HEK293 (cell line): ENCODE measurements around the gene FUBP3.

Experiments
- CTCF ChIA-PET: fragments of 350-600 bp; formaldehyde crosslinking; extraction: SDS; loops from one replicate; lab custom pipeline; 2021; ENCODE audit warnings: antibody characterized with exemption; lab: Yijun Ruan, JAX
- POLR2A ChIA-PET: fragments of 300-600 bp; formaldehyde crosslinking; extraction: SDS; loops from one replicate; lab custom pipeline; 2020; ENCODE audit warnings: antibody characterized with exemption, inconsistent platforms; lab: Yijun Ruan, JAX
- H3K27ac ChIP-seq: fragments of 200-500 bp; sonication (Bioruptor generic); 2 replicates; pipeline ENCODE4 v1.5.1; 2014; ENCODE audit warnings: low read depth, low read length, control low read depth, inconsistent platforms; ENCODE audit errors: extremely low read depth
- H3K36me3 ChIP-seq, 2 experiments: fragments of 200-500 bp in 1 of 2; sonication (Bioruptor generic) in 1 of 2; 1 replicate in 1 of 2; 2 replicates in 1 of 2; pipeline ENCODE4 v1.5.1; 2014 to 2017; ENCODE audit warnings: inconsistent platforms in 2 of 2, low read length in 2 of 2; ENCODE audit not compliant: control insufficient read depth in 2 of 2, insufficient read depth in 1 of 2
- H3K4me1 ChIP-seq: fragments of 200-500 bp; sonication (Bioruptor generic); 2 replicates; pipeline ENCODE4 v1.5.1; 2014; ENCODE audit warnings: mild to moderate bottlenecking, low read length, inconsistent platforms; ENCODE audit not compliant: control insufficient read depth, insufficient read depth
- H3K4me3 ChIP-seq: 2 replicates; pipeline ENCODE4 v1.5.1; 2011; ENCODE audit warnings: low read depth, mild to moderate bottlenecking, control low read depth, low read length, moderate library complexity
- H3K9me3 ChIP-seq: fragments of 200-500 bp; sonication (Bioruptor generic); 2 replicates; pipeline ENCODE4 v1.5.1; 2014; ENCODE audit warnings: low read depth, low read length, inconsistent platforms; ENCODE audit not compliant: control insufficient read depth, insufficient read depth
- GLIS2 ChIP-seq: fragments of 450-650 bp; formaldehyde crosslinking; IDR thresholded peaks from 2 replicates; pipeline ENCODE4 v1.5.1; 2016; ENCODE audit warnings: missing biosample characterization, missing genetic modification characterization
- SETDB1 ChIP-seq: IDR thresholded peaks from one replicate; pipeline ENCODE4 v1.6.1; 2017; ENCODE audit warnings: mild to moderate bottlenecking, low read length, moderate library complexity, mixed read lengths; ENCODE audit not compliant: insufficient read length
- SP2 ChIP-seq: fragments of 450-650 bp; formaldehyde crosslinking; IDR thresholded peaks from 2 replicates; pipeline ENCODE4 v1.5.1; 2016; ENCODE audit warnings: missing biosample characterization, missing genetic modification characterization
- ZBTB17 ChIP-seq: fragments of 450-650 bp; formaldehyde crosslinking; IDR thresholded peaks from 2 replicates; pipeline ENCODE4 v1.5.1; 2016; ENCODE audit warnings: missing biosample characterization, missing genetic modification characterization
- ZBTB20 ChIP-seq: fragments of 450-650 bp; formaldehyde crosslinking; IDR thresholded peaks from 2 replicates; pipeline ENCODE4 v1.5.1; 2016; ENCODE audit warnings: missing biosample characterization, missing genetic modification characterization
- ZEB2 ChIP-seq: fragments of 450-650 bp; formaldehyde crosslinking; IDR thresholded peaks from 2 replicates; pipeline ENCODE4 v1.5.1; 2016; ENCODE audit warnings: missing biosample characterization, missing genetic modification characterization
- ZIC2 ChIP-seq: fragments of 450-650 bp; formaldehyde crosslinking; IDR thresholded peaks from 2 replicates; pipeline ENCODE4 v1.5.1; 2016; ENCODE audit warnings: missing biosample characterization, missing genetic modification characterization
- ZNF311 ChIP-seq: fragments of 450-650 bp; formaldehyde crosslinking; IDR thresholded peaks from 2 replicates; pipeline ENCODE4 v1.5.1; 2017; ENCODE audit warnings: missing biosample characterization, missing genetic modification characterization, borderline replicate concordance
- ZNF335 ChIP-seq: fragments of 450-650 bp; formaldehyde crosslinking; conservative IDR thresholded peaks from 2 replicates; pipeline ENCODE4 v1.5.1; 2016; ENCODE audit warnings: missing biosample characterization, missing genetic modification characterization
- ZNF341 ChIP-seq: fragments of 450-650 bp; formaldehyde crosslinking; IDR thresholded peaks from 2 replicates; pipeline ENCODE4; 2016; ENCODE audit warnings: low read depth, missing biosample characterization, missing genetic modification characterization
- ZNF610 ChIP-seq: fragments of 450-650 bp; formaldehyde crosslinking; IDR thresholded peaks from 2 replicates; pipeline ENCODE4 v1.5.1; 2016; ENCODE audit warnings: missing biosample characterization, missing genetic modification characterization, borderline replicate concordance
- ZNF664 ChIP-seq: fragments of 450-650 bp; formaldehyde crosslinking; IDR thresholded peaks from 2 replicates; pipeline ENCODE4 v1.5.1; 2016; ENCODE audit warnings: missing biosample characterization, missing genetic modification characterization
- ZNF777 ChIP-seq: fragments of 450-650 bp; formaldehyde crosslinking; IDR thresholded peaks from 2 replicates; pipeline ENCODE4 v1.5.1; 2017; ENCODE audit warnings: missing biosample characterization, missing genetic modification characterization, borderline replicate concordance
- TF ChIP-seq, protein P1 (sequence below): fragments of 450-650 bp; formaldehyde crosslinking; IDR thresholded peaks from 2 replicates; pipeline ENCODE4 v1.5.1; 2017; ENCODE audit warnings: missing biosample characterization, missing genetic modification characterization
- TF ChIP-seq, protein P2 (sequence below): fragments of 450-650 bp; formaldehyde crosslinking; IDR thresholded peaks from 2 replicates; pipeline ENCODE4 v1.5.1; 2016; ENCODE audit warnings: missing biosample characterization, missing genetic modification characterization
- TF ChIP-seq, protein P3 (sequence below): fragments of 450-650 bp; formaldehyde crosslinking; IDR thresholded peaks from 2 replicates; pipeline ENCODE4 v1.5.1; 2016; ENCODE audit warnings: missing biosample characterization, missing genetic modification characterization
- TF ChIP-seq, protein P4 (sequence below): fragments of 450-650 bp; formaldehyde crosslinking; IDR thresholded peaks from 2 replicates; pipeline ENCODE4 v1.5.1; 2016; ENCODE audit warnings: missing biosample characterization, missing genetic modification characterization
- TF ChIP-seq, protein P5 (sequence below): fragments of 450-650 bp; formaldehyde crosslinking; IDR thresholded peaks from 2 replicates; pipeline ENCODE4 v1.5.1; 2016; ENCODE audit warnings: missing biosample characterization, missing genetic modification characterization
- TF ChIP-seq, protein P6 (sequence below): fragments of 450-650 bp; formaldehyde crosslinking; conservative IDR thresholded peaks from 2 replicates; pipeline ENCODE4 v1.5.1; 2016; ENCODE audit warnings: low read depth, missing biosample characterization, missing genetic modification characterization
- TF ChIP-seq, protein P7 (sequence below): fragments of 450-650 bp; formaldehyde crosslinking; optimal IDR thresholded peaks from 2 replicates; pipeline ENCODE3; 2016; ENCODE audit warnings: missing biosample characterization, mild to moderate bottlenecking, missing genetic modification characterization

FUBP3 gene

DNA sequence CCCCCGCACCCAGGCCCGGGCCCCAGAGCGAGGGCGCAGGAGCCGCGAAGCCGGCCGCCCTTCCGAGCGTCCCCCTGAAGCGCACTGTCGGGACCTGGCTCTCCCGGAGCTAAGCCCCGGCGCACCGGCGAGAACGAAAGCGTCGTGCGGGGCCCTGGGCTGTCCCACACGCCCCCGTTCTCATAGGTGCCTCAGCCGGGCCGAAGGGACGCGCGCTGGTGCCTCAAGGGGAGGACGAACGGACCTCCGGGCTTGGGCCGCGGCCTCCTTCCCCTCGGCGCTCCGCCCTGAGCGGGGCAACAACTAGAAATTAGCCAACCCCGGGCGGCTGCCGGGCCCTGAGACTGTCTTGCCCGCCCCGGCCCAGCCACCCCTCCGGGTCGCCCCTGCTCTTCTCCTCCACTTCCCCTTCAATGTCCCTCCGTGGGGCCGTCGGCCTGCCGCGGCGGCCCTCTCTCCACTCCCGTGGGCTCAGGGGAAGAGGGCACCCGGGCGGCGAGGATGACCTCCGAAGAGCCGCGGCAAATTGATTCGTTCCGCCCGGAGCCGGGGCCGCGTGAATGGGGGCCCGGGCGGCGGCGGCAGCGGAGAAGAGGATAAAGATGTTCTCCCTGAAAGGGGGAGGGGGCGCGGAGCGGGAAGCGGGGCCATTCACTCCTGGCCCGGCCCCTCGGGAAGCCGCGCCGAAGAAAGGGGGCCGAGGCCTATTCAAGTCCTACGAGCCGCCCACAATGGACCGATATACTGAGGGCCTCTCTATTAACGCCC lies 81.5 kb downstream of the FUBP3 start:
- Histone ChIP-seq H3K9me3 (no peaks in the 10 kb centered on the region), H3K36me3 (no peaks in the 10 kb centered on the region), H3K4me1 (no peaks in the 10 kb centered on the region; the same call in 1 of the 2 replicates), H3K4me3 (peak overlapping the region; percentile 21), H3K27ac (no peak overlapping the region)
- ChIA-PET CTCF (interaction anchor here (0.6 kb wide), 1 partner anchor 212 kb away, joined by 4 read pairs; no protein-coding TSS in a partner anchor), POLR2A (interaction anchor here (0.6 kb wide), 1 partner anchor 219 kb away, joined by 3 read pairs; no protein-coding TSS in a partner anchor)
- no peak for TF ChIP-seq ZNF664 (tag by site-specific recombination)
- TF ChIP-seq, protein P1, sequence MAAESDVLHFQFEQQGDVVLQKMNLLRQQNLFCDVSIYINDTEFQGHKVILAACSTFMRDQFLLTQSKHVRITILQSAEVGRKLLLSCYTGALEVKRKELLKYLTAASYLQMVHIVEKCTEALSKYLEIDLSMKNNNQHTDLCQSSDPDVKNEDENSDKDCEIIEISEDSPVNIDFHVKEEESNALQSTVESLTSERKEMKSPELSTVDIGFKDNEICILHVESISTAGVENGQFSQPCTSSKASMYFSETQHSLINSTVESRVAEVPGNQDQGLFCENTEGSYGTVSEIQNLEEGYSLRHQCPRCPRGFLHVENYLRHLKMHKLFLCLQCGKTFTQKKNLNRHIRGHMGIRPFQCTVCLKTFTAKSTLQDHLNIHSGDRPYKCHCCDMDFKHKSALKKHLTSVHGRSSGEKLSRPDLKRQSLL (tag by site-specific recombination), result peak; percentile 39; the same call in 1 of the 2 replicates
- TF ChIP-seq, protein P2, sequence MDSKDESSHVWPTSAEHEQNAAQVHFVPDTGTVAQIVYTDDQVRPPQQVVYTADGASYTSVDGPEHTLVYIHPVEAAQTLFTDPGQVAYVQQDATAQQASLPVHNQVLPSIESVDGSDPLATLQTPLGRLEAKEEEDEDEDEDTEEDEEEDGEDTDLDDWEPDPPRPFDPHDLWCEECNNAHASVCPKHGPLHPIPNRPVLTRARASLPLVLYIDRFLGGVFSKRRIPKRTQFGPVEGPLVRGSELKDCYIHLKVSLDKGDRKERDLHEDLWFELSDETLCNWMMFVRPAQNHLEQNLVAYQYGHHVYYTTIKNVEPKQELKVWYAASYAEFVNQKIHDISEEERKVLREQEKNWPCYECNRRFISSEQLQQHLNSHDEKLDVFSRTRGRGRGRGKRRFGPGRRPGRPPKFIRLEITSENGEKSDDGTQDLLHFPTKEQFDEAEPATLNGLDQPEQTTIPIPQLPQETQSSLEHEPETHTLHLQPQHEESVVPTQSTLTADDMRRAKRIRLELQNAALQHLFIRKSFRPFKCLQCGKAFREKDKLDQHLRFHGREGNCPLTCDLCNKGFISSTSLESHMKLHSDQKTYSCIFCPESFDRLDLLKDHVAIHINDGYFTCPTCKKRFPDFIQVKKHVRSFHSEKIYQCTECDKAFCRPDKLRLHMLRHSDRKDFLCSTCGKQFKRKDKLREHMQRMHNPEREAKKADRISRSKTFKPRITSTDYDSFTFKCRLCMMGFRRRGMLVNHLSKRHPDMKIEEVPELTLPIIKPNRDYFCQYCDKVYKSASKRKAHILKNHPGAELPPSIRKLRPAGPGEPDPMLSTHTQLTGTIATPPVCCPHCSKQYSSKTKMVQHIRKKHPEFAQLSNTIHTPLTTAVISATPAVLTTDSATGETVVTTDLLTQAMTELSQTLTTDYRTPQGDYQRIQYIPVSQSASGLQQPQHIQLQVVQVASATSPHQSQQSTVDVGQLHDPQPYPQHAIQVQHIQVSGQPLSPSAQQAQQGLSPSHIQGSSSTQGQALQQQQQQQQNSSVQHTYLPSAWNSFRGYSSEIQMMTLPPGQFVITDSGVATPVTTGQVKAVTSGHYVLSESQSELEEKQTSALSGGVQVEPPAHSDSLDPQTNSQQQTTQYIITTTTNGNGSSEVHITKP (tag by site-specific recombination), result peak; percentile 55
- peak; percentile 80 for TF ChIP-seq ZBTB20 (tag by site-specific recombination)
- TF ChIP-seq, protein P3, sequence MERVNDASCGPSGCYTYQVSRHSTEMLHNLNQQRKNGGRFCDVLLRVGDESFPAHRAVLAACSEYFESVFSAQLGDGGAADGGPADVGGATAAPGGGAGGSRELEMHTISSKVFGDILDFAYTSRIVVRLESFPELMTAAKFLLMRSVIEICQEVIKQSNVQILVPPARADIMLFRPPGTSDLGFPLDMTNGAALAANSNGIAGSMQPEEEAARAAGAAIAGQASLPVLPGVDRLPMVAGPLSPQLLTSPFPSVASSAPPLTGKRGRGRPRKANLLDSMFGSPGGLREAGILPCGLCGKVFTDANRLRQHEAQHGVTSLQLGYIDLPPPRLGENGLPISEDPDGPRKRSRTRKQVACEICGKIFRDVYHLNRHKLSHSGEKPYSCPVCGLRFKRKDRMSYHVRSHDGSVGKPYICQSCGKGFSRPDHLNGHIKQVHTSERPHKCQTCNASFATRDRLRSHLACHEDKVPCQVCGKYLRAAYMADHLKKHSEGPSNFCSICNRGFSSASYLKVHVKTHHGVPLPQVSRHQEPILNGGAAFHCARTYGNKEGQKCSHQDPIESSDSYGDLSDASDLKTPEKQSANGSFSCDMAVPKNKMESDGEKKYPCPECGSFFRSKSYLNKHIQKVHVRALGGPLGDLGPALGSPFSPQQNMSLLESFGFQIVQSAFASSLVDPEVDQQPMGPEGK (tag by site-specific recombination), result peak; percentile 45; the same call in 1 of the 2 replicates
- peak; percentile 48 for TF ChIP-seq GLIS2 (tag by site-specific recombination)
- TF ChIP-seq, protein P4, sequence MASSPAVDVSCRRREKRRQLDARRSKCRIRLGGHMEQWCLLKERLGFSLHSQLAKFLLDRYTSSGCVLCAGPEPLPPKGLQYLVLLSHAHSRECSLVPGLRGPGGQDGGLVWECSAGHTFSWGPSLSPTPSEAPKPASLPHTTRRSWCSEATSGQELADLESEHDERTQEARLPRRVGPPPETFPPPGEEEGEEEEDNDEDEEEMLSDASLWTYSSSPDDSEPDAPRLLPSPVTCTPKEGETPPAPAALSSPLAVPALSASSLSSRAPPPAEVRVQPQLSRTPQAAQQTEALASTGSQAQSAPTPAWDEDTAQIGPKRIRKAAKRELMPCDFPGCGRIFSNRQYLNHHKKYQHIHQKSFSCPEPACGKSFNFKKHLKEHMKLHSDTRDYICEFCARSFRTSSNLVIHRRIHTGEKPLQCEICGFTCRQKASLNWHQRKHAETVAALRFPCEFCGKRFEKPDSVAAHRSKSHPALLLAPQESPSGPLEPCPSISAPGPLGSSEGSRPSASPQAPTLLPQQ, result 0 out of 2 replicates have a peak, but pooled peaks have one; percentile 33
- TF ChIP-seq, protein P5, sequence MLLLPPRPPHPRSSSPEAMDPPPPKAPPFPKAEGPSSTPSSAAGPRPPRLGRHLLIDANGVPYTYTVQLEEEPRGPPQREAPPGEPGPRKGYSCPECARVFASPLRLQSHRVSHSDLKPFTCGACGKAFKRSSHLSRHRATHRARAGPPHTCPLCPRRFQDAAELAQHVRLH (tag by site-specific recombination), result no peak
- peak; percentile 43 for TF ChIP-seq ZNF341 (tag by site-specific recombination)
- TF ChIP-seq ZNF335, result peak; percentile 78
- TF ChIP-seq, protein P6, sequence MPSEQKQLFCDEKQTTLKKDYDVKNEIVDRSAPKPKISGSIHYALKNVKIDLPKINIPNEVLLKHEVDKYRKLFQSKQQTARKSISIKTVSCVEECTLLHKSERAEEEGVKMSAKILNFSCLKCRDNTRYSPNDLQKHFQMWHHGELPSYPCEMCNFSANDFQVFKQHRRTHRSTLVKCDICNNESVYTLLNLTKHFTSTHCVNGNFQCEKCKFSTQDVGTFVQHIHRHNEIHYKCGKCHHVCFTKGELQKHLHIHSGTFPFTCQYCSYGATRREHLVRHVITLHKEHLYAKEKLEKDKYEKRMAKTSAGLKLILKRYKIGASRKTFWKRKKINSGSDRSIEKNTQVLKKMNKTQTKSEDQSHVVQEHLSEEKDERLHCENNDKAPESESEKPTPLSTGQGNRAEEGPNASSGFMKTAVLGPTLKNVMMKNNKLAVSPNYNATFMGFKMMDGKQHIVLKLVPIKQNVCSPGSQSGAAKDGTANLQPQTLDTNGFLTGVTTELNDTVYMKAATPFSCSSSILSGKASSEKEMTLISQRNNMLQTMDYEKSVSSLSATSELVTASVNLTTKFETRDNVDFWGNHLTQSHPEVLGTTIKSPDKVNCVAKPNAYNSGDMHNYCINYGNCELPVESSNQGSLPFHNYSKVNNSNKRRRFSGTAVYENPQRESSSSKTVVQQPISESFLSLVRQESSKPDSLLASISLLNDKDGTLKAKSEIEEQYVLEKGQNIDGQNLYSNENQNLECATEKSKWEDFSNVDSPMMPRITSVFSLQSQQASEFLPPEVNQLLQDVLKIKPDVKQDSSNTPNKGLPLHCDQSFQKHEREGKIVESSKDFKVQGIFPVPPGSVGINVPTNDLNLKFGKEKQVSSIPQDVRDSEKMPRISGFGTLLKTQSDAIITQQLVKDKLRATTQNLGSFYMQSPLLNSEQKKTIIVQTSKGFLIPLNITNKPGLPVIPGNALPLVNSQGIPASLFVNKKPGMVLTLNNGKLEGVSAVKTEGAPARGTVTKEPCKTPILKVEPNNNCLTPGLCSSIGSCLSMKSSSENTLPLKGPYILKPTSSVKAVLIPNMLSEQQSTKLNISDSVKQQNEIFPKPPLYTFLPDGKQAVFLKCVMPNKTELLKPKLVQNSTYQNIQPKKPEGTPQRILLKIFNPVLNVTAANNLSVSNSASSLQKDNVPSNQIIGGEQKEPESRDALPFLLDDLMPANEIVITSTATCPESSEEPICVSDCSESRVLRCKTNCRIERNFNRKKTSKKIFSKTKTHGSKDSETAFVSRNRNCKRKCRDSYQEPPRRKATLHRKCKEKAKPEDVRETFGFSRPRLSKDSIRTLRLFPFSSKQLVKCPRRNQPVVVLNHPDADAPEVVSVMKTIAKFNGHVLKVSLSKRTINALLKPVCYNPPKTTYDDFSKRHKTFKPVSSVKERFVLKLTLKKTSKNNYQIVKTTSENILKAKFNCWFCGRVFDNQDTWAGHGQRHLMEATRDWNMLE (tag by site-specific recombination), result no peak
- TF ChIP-seq SP2 (tag by site-specific recombination), result peak; percentile 31
- 0 out of 2 replicates have a peak, but pooled peaks have one; percentile 18 for TF ChIP-seq ZIC2 (tag by site-specific recombination)
- TF ChIP-seq ZNF777 (tag by site-specific recombination), result peak; percentile 22; the same call in 1 of the 2 replicates
- no peak for TF ChIP-seq ZNF311 (tag by site-specific recombination)
- TF ChIP-seq, protein P7, sequence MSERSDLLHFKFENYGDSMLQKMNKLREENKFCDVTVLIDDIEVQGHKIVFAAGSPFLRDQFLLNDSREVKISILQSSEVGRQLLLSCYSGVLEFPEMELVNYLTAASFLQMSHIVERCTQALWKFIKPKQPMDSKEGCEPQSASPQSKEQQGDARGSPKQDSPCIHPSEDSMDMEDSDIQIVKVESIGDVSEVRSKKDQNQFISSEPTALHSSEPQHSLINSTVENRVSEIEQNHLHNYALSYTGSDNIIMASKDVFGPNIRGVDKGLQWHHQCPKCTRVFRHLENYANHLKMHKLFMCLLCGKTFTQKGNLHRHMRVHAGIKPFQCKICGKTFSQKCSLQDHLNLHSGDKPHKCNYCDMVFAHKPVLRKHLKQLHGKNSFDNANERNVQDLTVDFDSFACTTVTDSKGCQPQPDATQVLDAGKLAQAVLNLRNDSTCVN (tag by site-specific recombination), result peak; percentile 22
- no peak for TF ChIP-seq ZNF610
- TF ChIP-seq ZEB2, result 0 out of 2 replicates have a peak, but pooled peaks have one; percentile 21
- no peak for TF ChIP-seq SETDB1
- TF ChIP-seq ZBTB17 (tag by site-specific recombination), result peak; percentile 40; the same call in 1 of the 2 replicates
